CD4-positive, alpha-beta T cell treated with Interleukin-6 for 4 hours (primary cell): ENCODE measurements around the gene KHDC1L.
A peak's percentile ranks its signal among the peaks of the same experiment; 100 is the strongest.
"Not testable (repeated sequence)": the region's sequence is repeated elsewhere in the genome, so short reads cannot be mapped to it uniquely, and the experiment has no call there.

Experiments used
- DNase-seq: peaks from one replicate; pipeline ENCODE4 v3.0.0-alpha.2; 2020; ENCODE audit warnings: mixed read lengths

Gene KHDC1L

GRCh38 chr6:73203098-73203497 is 22.2 kb downstream of the KHDC1L start:
- DNase-seq = no peak

GRCh38 chr6:73200735-73201134 is 24.6 kb downstream of the KHDC1L start:
- DNase-seq = no peak

- DNase-seq = no peak
Measured at GRCh38 chr6:73200247-73200646, 25.0 kb downstream of the KHDC1L start.

- DNase-seq = no peak
Measured at GRCh38 chr6:73194744-73195143, 30.6 kb downstream of the KHDC1L start.

- DNase-seq = not testable (repeated sequence)
Measured at GRCh38 chr6:73193302-73193701, 32.0 kb downstream of the KHDC1L start.

- DNase-seq = no peak
Measured at GRCh38 chr6:73182021-73182607, 43.2 kb downstream of the KHDC1L start.

- DNase-seq = peak; percentile 19
Measured at GRCh38 chr6:73180763-73181619, 44.3 kb downstream of the KHDC1L start.

GRCh38 chr6:73180076-73180738 is 45.1 kb downstream of the KHDC1L start:
- no peak for DNase-seq

- DNase-seq = no peak
Measured at GRCh38 chr6:73177221-73177944, 47.9 kb downstream of the KHDC1L start.

GRCh38 chr6:73176057-73176456 is 49.2 kb downstream of the KHDC1L start:
- DNase-seq = no peak

GRCh38 chr6:73174646-73175045 is 50.6 kb downstream of the KHDC1L start:
- no peak for DNase-seq
